Measurements from ENCODE around the gene RANBP9.

RANBP9 gene

DNA sequence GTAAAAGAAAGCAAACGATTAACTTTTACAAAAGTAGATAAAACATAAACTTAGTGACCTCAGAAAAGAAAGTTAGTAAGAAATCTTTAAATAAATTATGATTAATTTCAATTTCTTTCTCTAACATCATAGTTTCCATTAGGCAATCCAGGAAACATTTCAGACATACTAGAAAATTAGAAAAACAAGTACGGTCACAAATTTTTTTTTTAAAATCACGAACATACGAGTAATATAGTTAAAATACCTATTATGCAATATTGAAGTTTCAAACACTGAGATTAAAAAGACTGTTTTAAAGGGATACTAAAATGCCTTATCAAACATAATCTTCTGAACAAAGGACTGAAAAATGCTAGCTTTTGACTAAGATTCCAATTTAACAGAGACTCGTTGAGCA, 70.3 kb downstream of the RANBP9 start:
- DNase-seq = no peak

DNA sequence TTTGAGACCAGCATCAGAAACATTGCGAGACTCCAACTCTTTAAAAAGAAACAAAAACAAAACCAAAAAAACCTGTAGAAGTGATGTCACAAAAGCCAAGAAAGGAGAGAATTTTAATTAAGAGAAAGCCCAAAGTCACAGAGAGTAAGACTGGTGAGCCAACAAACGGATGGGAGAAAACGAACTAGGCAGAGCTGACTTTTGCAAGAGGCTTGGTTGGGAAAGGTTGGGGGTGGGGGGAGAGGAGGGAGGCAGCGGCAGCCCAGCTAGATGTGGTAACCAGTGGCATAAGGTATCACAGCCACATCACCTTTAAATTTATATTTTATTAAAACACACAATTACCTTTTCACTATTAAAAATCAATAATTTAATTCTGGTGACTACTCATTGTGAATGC, 73.0 kb downstream of the RANBP9 start:
- no peak for DNase-seq

DNA sequence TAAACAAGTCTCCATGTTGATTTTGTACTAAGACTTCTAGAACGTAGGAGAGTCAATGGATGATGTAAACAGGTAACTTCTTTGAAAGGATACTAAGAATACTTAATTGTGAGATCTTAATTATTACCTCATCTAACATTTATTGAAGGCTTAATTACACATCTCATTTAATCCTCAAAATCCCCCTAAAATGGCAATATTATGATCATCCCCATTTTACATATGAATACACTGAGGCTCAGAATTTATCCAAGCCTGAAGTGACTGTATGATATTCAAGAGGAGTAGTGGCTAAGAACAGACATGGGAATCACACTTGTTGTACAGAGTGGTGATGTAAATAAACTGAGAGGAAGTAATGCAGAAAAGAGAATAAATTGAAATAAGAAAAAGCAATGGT, 73.6 kb downstream of the RANBP9 start:
- no peak for DNase-seq

- no peak for DNase-seq
Measured at GRCh38 chr6:13635948-13636658, 75.5 kb downstream of the RANBP9 start.

DNA sequence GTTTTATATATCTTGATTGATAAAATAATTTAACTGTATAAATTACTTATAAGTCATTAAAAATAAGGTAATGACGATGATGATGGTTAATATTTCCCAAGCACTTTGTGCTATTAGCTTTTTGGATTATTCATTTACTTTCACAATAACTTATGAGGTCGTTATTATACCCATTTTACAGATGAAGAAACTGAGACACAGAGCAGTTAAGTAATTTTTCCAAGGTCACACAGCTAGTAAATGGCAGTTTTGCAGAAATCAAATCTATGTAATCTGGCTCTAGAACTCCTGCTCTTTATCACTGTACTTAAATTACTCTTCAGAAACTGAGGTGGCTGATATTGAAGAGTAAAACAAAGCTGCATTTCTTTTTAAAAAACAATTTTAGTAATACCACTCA, 78.3 kb downstream of the RANBP9 start:
- DNase-seq = no peak

DNA sequence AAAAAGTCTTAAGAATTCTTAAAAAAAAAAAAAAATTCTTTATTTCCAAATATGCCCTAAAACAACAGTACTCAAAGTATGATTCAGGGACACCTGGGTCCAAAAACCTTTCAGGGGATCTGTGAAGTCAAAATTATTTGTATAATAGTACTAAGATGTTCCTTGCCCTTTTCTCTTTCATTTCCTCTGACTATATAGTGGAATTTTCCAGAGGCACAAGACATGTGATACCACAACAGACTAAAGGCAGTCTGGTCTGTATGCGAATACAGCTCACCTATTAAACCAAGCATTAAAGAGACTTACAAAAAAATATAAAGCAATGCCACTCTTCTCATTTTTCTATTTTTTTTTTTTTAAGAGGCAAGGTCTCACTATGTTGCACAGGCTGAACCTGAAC, 81.1 kb downstream of the RANBP9 start:
- no peak for DNase-seq

- DNase-seq = no peak
Measured at GRCh38 chr6:13629459-13630116, 82.0 kb downstream of the RANBP9 start.

DNA sequence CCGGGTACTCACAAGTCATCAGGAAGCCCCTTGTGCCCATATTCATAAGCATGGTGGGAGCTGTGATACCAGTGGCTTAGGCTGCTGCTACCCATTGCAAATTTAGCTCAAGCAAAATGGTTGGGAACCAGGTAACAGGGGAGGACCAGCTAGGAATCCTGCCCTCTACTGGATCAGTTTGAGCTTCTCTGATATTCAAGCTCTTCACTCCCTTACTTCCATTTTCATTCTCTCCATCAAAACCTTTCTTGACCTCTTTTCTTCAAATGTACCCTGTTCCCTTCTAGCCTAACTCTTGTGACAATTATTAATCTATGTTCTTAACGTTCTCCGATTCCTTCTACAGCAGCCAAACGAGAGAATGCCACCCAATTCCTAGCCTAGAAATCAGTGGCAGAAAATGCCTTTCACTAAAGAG, 86.8 kb downstream of the RANBP9 start:
- no peak for DNase-seq

DNA sequence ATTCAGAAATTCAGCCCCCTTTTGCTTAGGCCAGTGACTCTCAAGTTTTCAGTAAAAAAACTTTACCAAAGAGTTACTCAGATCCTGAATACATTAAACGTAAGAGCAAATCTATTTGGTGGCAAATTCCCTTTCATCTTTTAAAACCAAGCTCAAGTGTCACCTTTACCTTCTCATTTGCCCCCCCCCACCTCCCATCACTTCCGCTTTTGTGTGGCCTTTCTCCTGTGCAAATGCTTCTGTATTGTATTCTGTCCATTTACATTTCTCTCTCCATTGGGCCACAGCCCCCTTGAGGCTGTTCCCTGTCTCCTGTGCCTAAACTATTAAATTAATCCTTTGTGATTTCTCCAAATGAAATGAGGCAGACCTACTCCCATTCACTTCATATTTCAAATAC, 94.6 kb downstream of the RANBP9 start:
- no peak for DNase-seq

GRCh38 chr6:13615792-13616120, 95.9 kb downstream of the RANBP9 start:
- DNase-seq = peak; percentile 33

DNA sequence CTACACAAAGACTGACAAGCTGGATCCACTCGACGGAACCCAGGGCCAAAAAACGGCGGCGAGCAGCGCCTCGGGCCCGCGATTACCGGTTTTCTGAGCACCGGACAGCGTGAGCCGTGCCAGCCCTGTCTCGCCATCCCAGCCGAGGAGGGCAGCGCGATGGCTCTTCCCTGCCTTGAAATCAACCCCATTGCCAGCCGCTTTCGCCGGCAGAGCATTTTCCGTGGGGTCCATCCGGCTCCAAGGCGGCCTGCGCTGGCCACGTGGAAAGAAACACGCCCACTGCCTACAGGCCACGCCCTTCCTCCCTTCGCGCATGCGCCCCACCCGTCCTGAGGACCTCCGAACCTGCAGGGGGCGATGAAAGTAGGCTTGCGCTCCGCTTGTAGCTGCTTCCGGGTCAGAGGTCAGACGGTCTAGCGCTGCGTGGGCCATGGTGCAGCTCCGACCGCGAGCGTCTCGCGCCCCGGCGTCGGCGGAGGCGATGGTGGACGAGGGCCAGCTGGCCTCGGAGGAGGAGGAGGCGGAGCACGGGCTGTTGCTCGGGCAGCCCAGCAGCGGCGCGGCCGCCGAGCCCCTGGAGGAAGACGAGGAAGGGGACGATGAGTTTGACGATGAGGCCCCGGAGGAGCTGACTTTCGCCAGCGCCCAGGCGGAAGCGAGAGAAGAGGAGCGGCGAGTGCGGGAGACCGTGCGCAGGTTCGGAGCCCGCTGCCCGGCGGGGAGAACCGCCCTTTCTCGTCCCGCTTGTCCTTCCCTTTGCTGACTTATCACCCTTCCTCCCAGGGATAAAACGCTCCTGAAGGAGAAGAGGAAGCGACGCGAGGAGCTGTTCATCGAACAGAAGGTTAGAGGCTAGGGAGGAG, 96.5 kb downstream of the RANBP9 start, which contains the start of gene NOL7:
Gene NOL7 (plus strand): TSS at position 410 of the 866 bp plus-strand sequence. CDS start 24 bp downstream, at position 434.
- DNase-seq = peak; percentile 99

GRCh38 chr6:13614126-13614925, 97.3 kb downstream of the RANBP9 start:
- DNase-seq = no peak

GRCh38 chr6:13613029-13613594, 98.5 kb downstream of the RANBP9 start:
- no peak for DNase-seq

DNA sequence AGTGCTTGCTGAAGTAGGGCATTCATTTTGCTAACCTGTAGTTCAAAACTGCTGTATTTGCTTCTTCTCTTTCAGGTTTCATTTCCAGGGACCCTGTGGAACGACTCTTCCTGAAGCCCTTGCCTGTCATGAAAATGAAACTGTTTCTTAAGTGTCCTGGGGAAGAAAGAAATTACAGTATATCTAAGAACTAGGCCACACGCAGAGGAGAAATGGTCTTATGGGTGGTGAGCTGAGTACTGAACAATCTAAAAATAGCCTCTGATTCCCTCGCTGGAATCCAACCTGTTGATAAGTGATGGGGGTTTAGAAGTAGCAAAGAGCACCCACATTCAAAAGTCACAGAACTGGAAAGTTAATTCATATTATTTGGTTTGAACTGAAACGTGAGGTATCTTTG, 99.9 kb downstream of the RANBP9 start:
- no peak for DNase-seq

- DNase-seq = no peak
Measured at GRCh38 chr6:13605634-13606033, 106.0 kb downstream of the RANBP9 start.

DNA sequence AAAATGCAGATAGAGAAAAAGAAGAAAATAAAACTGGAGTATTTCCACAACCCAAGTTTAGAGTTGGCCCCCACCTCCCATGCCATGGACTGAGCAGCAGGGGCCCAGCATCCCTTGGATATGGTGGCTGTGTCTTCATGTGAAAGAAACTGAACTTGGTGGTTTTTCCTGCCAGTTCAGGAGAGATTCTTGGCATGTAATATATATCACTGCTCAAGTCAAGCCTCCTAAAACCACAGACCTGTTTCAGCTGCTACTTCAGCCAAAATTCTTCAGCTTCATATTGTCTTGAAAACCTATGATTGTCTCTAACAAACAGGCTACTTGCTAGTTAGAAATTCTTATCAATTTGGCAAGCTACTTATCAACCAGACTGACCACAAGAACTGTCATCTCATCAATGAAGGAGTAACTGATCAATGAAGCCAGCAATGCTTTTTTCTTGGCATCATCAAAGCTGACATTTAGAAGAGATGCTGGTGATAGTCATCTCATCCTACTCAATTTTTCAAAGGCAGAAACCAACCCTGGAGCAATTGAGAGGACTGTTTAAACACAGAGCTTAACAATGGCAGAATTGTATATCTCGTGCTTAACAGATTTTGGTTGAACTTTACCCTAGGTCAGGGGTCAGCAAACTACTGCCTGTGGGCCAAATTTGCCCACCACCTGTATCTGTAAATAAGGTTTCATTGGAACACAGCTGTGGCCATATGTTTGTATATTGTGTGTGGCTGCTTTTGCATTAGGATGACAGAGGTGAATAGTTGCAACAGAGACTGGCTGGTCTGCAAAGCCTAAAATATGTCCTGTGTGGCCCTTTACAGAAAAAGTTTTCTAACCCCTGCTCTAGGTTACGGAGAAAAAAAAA, 106.9 kb downstream of the RANBP9 start:
- DNase-seq = no peak

DNA sequence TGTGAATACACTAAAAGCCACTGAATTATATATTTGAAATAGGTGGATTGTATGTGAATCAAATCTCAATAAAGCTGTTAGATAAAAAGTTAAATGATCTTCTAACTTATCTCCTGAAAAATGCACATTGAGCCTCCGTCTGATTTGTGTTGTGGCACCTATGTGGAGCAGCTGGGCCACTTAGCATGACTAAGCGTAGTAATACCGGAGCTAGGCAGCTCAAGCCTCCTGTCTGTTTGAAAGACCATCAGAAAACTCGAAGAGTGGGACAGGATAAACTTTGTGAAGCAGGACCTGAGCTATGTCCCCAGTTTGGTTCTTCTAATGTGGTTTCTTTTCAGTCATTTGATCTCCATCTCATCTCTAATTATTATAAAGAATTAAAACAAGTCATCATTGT, 107.5 kb downstream of the RANBP9 start:
- no peak for DNase-seq

- no peak for DNase-seq
Measured at GRCh38 chr6:13600036-13600435, 111.6 kb downstream of the RANBP9 start.

DNA sequence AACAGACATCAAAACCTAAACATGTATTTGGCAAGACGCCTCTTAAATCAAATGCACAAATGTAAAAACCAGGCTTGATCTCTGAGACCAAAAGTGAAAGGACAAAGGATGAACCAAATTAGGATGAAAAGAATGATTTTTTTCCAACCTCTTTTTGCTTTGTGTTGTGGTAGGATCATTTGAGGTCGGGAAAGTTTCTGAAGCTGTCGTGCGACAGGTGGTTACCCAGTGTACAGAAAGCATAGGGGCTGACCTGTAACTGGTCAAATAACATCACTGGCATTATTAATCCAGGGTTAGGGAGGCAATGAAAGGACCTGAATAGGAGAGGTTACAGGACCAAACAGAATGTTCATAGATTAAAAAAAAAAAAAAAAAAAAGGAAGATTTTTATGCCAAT, 114.6 kb downstream of the RANBP9 start:
- DNase-seq = no peak

GRCh38 chr6:13593720-13594119, 117.9 kb downstream of the RANBP9 start:
- DNase-seq = no peak

GRCh38 chr6:13593103-13593502, 118.5 kb downstream of the RANBP9 start:
- no peak for DNase-seq

Data from activated T-cell treated with anti-CD3 and anti-CD28 coated beads for 4 hours (primary cell).